ENCODE data around the gene MAP2K6.

MAP2K6 gene

DNA sequence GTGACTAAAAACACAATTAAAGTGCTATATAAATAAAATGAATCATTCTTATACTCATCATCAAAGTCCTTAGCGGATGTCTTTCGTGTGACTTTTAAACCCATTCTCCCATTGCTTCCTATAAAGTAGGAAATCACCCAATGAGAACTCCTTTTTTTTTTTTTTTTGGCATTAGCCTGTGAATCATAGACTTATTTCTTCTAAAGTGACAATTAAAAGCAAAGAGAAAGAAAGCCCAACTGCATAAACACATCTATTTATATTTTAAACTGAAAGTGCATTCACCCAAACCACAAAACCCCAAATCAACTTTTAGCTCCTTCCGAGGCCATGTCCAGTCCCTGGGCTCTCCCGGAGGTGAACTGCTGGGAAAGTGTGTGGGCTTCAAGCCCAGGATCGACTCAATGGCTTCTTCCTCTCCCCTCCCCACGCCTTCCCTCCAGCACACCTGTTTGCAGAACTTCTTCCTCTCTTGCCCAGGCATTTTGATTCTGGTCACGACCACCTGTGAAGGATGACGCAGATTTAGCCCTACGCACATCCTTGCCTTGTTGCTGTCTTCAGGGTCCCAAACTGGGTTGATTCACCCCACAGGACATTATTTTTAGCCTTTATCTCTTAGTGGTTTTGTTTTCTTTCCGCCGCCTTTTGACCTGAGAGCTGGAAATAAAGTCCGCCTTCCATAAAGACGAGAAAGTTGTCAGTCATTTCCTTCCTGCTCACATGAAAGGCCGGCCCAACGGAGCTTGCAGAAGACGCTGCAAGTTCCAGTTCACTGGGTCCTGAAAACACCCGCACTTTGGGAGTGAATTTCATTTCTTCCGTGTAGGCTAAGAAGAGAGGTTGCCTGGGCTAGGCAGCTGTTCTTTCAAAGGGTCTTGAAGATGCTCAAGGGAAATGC is 166.8 kb downstream of the MAP2K6 start:
- peak in 2 of 5 experiments; percentile 25 to 67 for DNase-seq

DNA sequence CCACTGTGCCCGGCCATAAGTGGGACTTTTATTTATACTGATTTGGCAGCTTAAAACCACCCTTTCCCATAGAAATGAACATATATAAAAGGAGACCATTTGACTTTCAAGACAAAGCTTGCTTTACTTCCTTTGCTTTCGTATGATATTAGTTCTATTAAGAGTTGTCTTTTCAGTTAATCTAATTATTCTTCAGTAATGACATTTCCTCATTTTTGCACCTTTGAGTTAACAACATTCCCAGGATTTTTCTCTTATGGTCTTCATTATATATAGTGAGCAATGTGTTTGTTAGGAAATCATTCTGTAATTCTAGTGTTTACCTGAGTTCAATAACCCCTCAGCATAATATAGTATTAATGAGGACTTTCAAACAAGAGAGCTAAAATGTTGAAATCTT is 173.8 kb downstream of the MAP2K6 start:
- no peak for DNase-seq

DNA sequence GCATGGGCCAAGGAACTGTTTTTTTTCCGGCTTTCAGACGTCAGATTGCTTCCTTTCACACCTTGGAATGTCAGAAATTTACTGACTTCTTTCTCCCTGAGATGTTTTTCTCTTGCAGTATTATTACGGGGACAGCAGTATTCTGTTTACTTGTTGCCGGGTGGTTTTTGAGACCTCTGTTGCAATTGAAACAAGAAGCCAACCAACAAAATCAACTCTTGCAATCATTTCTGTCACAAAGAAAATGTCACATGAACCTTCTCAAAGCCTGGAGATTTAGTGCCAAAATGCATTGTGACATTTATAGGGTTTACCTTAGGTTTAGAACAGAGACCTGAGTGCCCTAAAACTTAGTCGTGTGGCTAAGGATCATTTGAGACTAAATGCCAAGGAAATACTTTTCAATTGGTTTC is 174.3 kb downstream of the MAP2K6 start:
- no peak for DNase-seq

DNA sequence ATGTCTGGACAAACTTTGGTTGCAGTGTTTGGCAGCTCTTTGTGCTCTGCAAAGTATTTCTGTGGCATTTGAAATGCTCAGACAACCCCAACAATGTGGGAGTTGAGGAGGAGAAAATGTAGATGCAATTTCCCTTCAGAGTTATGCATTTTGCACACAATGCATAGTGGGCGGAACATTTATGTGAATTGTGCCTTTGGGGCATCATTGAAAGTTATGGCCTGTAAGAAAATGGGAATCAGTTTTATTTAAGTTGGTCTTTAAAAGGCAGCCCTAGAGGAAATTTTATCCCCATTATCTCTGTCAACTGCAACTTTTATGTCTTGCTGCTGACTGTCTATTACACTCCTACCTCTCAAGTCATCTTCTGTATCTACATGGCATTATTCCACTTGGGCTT is 176.2 kb downstream of the MAP2K6 start:
- DNase-seq, result no peak

DNA sequence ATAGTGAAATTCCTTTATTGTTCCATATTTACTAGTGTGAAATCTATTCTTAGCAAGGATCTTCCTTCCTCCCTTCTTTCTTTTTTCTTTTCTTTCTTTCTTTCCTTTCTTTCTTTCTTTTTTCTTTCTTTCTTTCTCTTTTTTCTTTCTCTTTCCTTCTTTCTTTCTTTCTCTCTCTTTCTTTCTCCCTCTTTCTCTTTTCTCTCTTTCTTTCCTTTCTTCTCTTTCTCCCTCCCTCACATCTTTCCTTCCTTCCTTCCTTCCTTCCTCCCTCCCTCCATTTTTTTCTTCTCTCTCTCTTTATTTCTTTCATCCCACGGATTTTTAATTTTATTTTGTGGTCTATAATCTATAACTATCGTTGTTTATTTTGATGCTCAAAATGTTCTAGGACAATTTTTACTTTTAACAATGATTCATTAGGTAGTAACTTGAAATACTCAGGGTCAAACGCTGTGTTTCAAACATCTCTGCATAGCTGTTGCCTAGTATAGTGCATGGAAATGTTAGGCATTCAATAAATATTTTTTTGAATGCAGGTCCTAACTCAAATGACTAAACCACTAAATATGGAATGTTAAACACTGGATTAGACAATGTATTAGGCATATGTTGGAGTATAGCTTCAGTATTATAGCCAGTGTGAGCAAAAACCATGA is 178.3 kb downstream of the MAP2K6 start:
- no peak for DNase-seq

DNA sequence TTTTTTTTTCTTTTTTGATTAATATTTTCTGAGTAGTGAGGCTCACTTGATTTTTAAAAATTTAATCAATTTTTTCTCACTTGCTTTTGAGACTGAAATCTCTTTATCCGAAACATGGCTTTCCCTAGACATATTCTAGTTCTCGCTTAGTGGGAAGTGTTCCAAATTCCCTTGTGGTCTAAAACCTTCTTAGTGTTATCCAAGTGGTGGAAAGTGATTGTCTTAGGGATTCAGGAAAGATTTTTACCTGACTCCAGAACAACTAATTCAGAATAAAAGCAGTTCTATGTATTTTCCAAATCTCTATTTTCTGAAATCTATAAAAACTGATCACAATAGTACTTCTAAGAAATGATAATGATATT is 178.8 kb downstream of the MAP2K6 start:
- no peak for DNase-seq

DNA sequence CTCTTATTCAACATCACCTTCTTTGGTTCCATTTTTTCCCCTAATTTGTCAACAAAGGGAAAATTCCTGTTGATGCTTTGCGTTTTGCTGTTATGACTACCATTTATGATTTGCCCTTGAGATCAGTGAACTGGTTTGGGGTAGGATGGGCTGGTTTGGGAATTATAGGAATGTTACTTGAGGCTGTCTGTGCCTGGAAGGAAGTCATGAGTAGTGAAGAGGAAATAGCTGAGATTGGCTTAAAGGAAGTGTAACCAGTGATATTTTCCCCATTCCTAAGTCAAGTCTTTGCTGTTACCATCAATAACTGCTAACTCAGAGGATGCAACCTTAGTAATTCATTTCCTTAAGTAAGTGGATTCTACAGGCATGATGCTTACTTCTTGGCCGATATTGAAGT is 179.2 kb downstream of the MAP2K6 start:
- no peak for DNase-seq

DNA sequence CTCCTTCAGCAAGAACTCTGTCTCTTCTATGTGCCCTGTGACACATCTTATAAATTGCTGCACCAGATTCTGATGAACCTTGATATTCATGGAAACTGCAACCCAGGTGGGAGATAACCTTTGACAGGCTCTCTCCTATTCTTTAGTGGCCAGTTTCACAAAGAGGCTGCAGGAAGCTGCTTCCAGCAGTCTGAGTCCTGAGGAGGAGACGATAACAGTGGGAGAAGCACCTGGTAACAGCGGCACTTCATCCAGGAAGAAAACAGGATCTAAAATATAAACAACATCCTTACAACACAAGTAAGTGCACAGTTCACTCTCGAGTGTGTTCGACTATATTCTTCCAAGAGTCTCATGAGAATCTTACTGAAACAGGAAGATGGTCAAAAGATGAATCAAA is 180.1 kb downstream of the MAP2K6 start:
- DNase-seq, result no peak

DNA sequence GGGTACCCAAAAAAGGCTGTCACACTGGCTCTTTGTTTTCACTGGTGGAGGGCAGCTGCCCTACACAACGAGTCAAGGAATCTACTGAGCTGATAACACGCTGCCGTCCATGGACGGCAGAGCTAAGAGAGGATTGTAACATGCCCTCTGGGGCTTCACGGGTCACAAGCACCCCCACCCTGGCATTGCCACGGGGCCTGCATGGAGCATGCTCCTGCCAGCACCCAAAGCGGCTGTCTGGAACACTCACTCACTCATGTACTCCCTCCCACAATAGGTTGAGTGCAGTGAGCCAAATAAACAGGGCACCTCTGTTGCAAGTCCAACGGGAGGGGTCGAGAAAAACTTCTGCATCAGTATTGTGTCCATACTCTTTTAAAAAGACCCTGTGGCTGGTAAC is 181.6 kb downstream of the MAP2K6 start:
- no peak for DNase-seq

DNA sequence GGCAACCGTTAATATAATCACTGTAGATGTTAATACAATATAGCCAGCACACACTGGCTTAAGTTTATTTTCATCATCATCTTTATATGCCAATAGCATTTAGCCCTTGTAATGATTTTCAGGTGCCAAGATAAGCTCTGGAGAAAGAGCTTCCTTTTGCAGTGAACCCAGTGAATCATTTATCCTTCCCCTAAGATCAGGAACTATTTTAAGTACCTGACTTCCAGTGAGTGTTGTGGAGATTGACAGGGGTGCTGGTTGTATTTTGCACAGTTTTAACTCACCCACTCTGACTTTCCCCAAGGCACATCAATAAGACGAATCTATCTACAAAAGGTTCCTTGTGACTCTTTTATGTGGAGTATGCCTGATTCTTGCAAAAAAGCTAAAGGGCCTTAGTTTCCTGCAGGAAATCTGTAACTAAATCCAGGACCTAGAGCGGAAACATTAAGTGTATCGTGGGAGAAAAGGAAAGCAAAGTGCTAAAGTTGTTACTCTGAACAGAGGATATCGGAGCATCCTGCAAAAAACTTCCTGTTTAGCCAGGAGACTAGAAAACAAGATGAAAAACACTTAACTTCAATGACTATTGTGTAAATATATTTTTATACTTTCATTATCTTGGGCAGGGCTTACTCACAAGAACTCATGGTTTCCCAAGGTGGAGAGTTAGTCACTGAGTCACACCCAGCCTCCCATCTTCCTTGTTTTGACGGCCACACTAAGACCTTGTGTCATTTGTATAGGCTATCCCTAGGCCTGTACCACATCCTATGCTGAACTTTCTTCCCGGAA is 183.6 kb downstream of the MAP2K6 start:
- no peak for DNase-seq

DNA sequence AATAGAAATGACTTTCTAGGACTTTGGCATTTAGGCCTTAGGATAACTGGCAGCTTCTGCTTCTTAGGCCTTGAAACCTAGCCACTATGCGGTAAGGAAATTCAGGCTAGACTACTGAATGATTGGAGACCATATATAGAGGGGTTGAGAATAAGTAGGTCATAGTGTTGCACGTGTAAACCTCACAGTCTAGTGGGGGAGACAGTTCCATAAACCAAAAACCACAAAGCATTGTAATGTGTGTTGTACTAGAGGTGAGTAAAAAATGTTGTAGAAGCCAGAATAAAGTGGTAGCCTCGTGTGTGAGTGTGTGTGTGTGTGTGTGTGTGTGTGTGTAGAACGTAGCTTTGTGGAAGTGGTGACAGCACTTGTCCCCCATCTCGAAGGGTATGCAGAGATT is 188.5 kb downstream of the MAP2K6 start:
- peak in 2 of 5 experiments; percentile 48 to 63 for DNase-seq

All from T-helper 2 cell (primary cell).